Heart right ventricle (tissue), 16 donors: ENCODE data around the gene TEX48. TPM values are rescaled to one million over a fixed set of nuclear protein-coding genes. Genes with fewer than 3 reads are reported as not detected.

ENCODE experiments used
- ATAC-seq, 8 donors: fragments of 200-7000 bp; cut with Tn5 transposase; one replicate each; pipeline ENCODE4 v1.9.1; 2020; ENCODE audit warnings: mild to moderate bottlenecking in 8 of 8, moderate library complexity in 8 of 8, moderate number of reproducible peaks in 1 of 8
- DNase-seq, 2 donors: peaks; one replicate each; pipeline ENCODE4 v3.0.0-alpha.2; 2020
- H3K27ac ChIP-seq, 10 donors: fragments of 200-600 bp; sonication (generic) in 2 of 10; one replicate each; pipeline versions ENCODE4 v1.5.0 to v1.8.0; 2020 to 2022; ENCODE audit warnings: mild to moderate bottlenecking in 3 of 10
- H3K27me3 ChIP-seq, 7 donors: fragments of 200-600 bp; one replicate each; pipeline ENCODE4 v1.8.0; 2021 to 2022; ENCODE audit warnings: mild to moderate bottlenecking in 2 of 7
- H3K36me3 ChIP-seq, 9 donors: fragments of 200-600 bp; sonication (generic) in 1 of 9; one replicate each; pipeline versions ENCODE4 v1.5.0 to v1.8.0; 2020 to 2022; ENCODE audit warnings: mild to moderate bottlenecking in 2 of 9
- H3K4me1 ChIP-seq, 9 donors: fragments of 200-600 bp; sonication (generic) in 1 of 9; one replicate each; pipeline versions ENCODE4 v1.5.0 to v1.8.0; 2020 to 2022; ENCODE audit warnings: mild to moderate bottlenecking in 4 of 9
- H3K4me3 ChIP-seq, 10 donors: fragments of 200-600 bp; sonication (generic) in 2 of 10; one replicate each; pipeline versions ENCODE4 v1.5.0 to v1.8.0; 2020 to 2022; ENCODE audit warnings: mild to moderate bottlenecking in 7 of 10, moderate library complexity in 2 of 10
- H3K9me3 ChIP-seq, 11 donors: fragments of 200-600 bp in 10 of 11; sonication (generic) in 2 of 11; one replicate each; pipeline versions ENCODE4 v1.5.0 to v1.8.0; 2013 to 2022; ENCODE audit warnings: mild to moderate bottlenecking in 2 of 11, control low read depth in 1 of 11, moderate library complexity in 1 of 11
- CTCF ChIP-seq, 9 donors: fragments of 200-600 bp; sonication (generic) in 2 of 9; IDR thresholded peaks; one replicate each; pipeline versions ENCODE4 v1.5.0 to v1.8.0; 2021 to 2022; ENCODE audit warnings: antibody characterized with exemption in 9 of 9, mild to moderate bottlenecking in 5 of 9, moderate library complexity in 1 of 9
- WGBS, 2 donors: extraction: QIAGEN DNeasy Blood & Tissue Kit; methylation state at CpG; one replicate each; pipeline ENCODE4 v1.1.7; 2013; ENCODE audit warnings: inconsistent platforms in 1 of 2; 5-methylcytosine and 5-hydroxymethylcytosine counted together
- intact Hi-C, 10 donors: fragments of 100-400 bp; cut with DNase I; formaldehyde crosslinking; loops; one replicate each; pipeline versions ENCODE4 v1.11.1 to v1.14.2; 2022
- polyA plus RNA-seq, 2 donors: library from polyadenylated mRNA; stranded (reverse); fragments of 200-250 nt; gene quantifications; one replicate each; pipeline ENCODE4 v1.2.3, GENCODE V29; 2013
- total RNA-seq, 10 donors: library from RNA; stranded (reverse); fragmentation: NEBNext Ultra II Directional in 3 of 10; extraction: Animal tissue kit (Norgen Biotek cat#: 25700) in 3 of 10; gene quantifications; one replicate each; pipeline versions ENCODE4 v1.2.1 to v1.2.4, GENCODE V29; 2021 to 2023
- donor health status: Arrhythmogenic right ventricular cardiomyopathy.
- donor health status: ischemic (EF 13 %, LVEDD 7.1; RV severe dilation, severe dysfunction).
- donor health status: healthy with polysubstance abuse.
- donor health status: DM: no; HTN: yes; CAD: no.
- donor health status: DM: no; HTN: no; CAD: no.
- donor health status: ischemic (EF 25% LVEDD 6.9; RV normal size, moderate dysfunction).
- donor health status: ischemic (EF 25% LVEDD 5.7; RV mildly dilated, moderate dysfunction).
- donor health status: healthy.
- donor health status: DM: yes; HTN: yes; CAD: no.
- donor health status: Ischemic cardiomyopathy.
- donor health status: ischemic (EF 35%, LVEDD 5.7; RV mildly dilated, moderate dysfunction).
- donor health status: nonischemic (EF 11% LVEDD 7.7; RV severe dilation, severe dysfunction).
- donor health status: DM: yes; HTN: yes; CAD: no.
- donor health status: PGD.
- donor health status: ischemic (EF 29% LVEDD 5.4; RV normal size, mild dysfunction).
- donor health status: nonischemic (EF 23%, LVEDD 6.1; RV moderate dilation, normal function).

Gene TEX48
- total and polyA plus RNA-seq, 12 donors, result not detected

- ATAC-seq (no peak), DNase-seq (no peak)
- Histone ChIP-seq H3K4me3 (no peak overlapping the region), H3K27me3 (peaks cover 0 to 14% (median 0%) of the 10 kb centered on the region in 7 donors), H3K36me3 (no peaks in the 10 kb centered on the region), H3K9me3 (peaks cover 0 to 6% (median 0%) of the 10 kb centered on the region in 11 donors), H3K4me1 (peaks cover 0 to 3% (median 0%) of the 10 kb centered on the region in 9 donors), H3K27ac (no peak overlapping the region)
- no peak for TF ChIP-seq CTCF (IDR thresholded peaks at IDR 0.05)
- WGBS, 2 donors, result 90 to 96% methylated on average over 4 of the region's 4 CpGs
- intact Hi-C loops, result no loop called here
Observed at GRCh38 chr9:114697951-114698351, 16.0 kb upstream of the TEX48 start.

- Histone ChIP-seq H3K27me3 (peaks cover 0 to 18% (median 4%) of the 10 kb centered on the region in 7 donors), H3K27ac (no peak overlapping the region), H3K4me3 (no peak overlapping the region), H3K36me3 (no peaks in the 10 kb centered on the region), H3K9me3 (peaks cover 0 to 6% (median 0%) of the 10 kb centered on the region in 11 donors), H3K4me1 (peaks cover 0 to 3% (median 0%) of the 10 kb centered on the region in 9 donors)
- TF ChIP-seq CTCF (IDR thresholded peaks at IDR 0.05), result no peak
- no peak for ATAC-seq
- 83 to 86% methylated on average over 7 of the region's 7 CpGs for WGBS, 2 donors
- intact Hi-C loops, result no loop called here
- DNase-seq, result no peak
Observed at GRCh38 chr9:114696814-114697544, 15.0 kb upstream of the TEX48 start.

GRCh38 chr9:114695948-114696347 is 14.0 kb upstream of the TEX48 start:
- Histone ChIP-seq H3K4me3 (no peak overlapping the region), H3K36me3 (no peaks in the 10 kb centered on the region), H3K9me3 (peaks cover 0 to 6% (median 0%) of the 10 kb centered on the region in 11 donors), H3K4me1 (peaks cover 0 to 10% (median 0%) of the 10 kb centered on the region in 9 donors), H3K27me3 (peaks cover 0 to 21% (median 4%) of the 10 kb centered on the region in 7 donors), H3K27ac (no peak overlapping the region)
- intact Hi-C loops, result no loop called here
- WGBS, 2 donors, result 78 to 89% methylated on average over 2 of the region's 2 CpGs
- no peak for TF ChIP-seq CTCF (IDR thresholded peaks at IDR 0.05)
- ATAC-seq, result no peak
- no peak for DNase-seq

- H3K27me3 ChIP-seq, result peaks cover 0 to 18% (median 4%) of the 10 kb centered on the region in 7 donors
- intact Hi-C loops, result no loop called here
- peaks cover 0 to 10% (median 0%) of the 10 kb centered on the region in 9 donors for H3K4me1 ChIP-seq
- peaks cover 0 to 3% (median 0%) of the 10 kb centered on the region in 11 donors for H3K9me3 ChIP-seq
- DNase-seq (no peak), ATAC-seq (no peak)
- TF ChIP-seq CTCF (IDR thresholded peaks at IDR 0.05), result no peak
- no peak overlapping the region for H3K27ac ChIP-seq
- WGBS, 2 donors, result 92 to 93% methylated on average over 6 of the region's 6 CpGs
- H3K36me3 ChIP-seq, result no peaks in the 10 kb centered on the region
- no peak overlapping the region for H3K4me3 ChIP-seq
Observed at GRCh38 chr9:114694719-114695269, 12.8 kb upstream of the TEX48 start.
